GM12878 (cell line): ENCODE results near the gene PARP6. TPM values are rescaled to one million over a fixed set of nuclear protein-coding genes. Genes with fewer than 3 reads are reported as not detected.
A peak's percentile ranks its signal among the peaks of the same experiment; 100 is the strongest.

Experiments used
- ATAC-seq: fragments of 200-7000 bp; cut with Tn5 transposase; 3 replicates; pipeline ENCODE4 v1.9.1; 2020; ENCODE audit warnings: mild to moderate bottlenecking, moderate library complexity
- BruUV-seq: library from RNA; stranded (reverse); fragments of 400-500 nt; replicated peaks from 2 replicates; lab custom pipeline; 2021; lab: Mats Ljungman, UMichigan
- CTCF ChIA-PET: fragments of 300-600 bp; sonication (Branson Sonifier 250); formaldehyde crosslinking; extraction: SDS; loops from one replicate; lab custom pipeline; 2021; ENCODE audit warnings: inconsistent platforms; lab: Yijun Ruan, JAX
- POLR2A ChIA-PET: fragments of 350-600 bp; formaldehyde crosslinking; extraction: SDS; loops from one replicate; lab custom pipeline; 2021; ENCODE audit warnings: inconsistent platforms; lab: Charles Lee
- RAD21 ChIA-PET: fragments of 300-600 bp; sonication (Branson Sonifier 250); formaldehyde crosslinking; loops from one replicate; lab custom pipeline; 2023; ENCODE audit warnings: antibody characterized with exemption; ENCODE audit not compliant: unreplicated experiment; lab: Charles Lee
- SMC1A ChIA-PET: fragments of 300-600 bp; sonication (Branson Sonifier 250); formaldehyde crosslinking; loops from one replicate; lab custom pipeline; 2023; ENCODE audit not compliant: unreplicated experiment, uncharacterized antibody; lab: Charles Lee
- DNase-seq: peaks from one replicate; pipeline ENCODE4 v3.0.0-alpha.2; 2011; ENCODE audit warnings: low read depth, low spot score
- FAIRE-seq: peaks from 3 replicates; lab custom pipeline; 2011; peaks lifted over from hg19 to GRCh38; lab: Jason Lieb, UNC
- H2AFZ ChIP-seq: 2 replicates; pipeline ENCODE4 v1.6.0; 2011; ENCODE audit warnings: low read depth, low read length, control low read depth; ENCODE audit not compliant: control insufficient read depth
- H3K27ac ChIP-seq: 2 replicates; pipeline ENCODE4 v1.5.1; 2011; ENCODE audit warnings: control low read depth; ENCODE audit not compliant: control insufficient read depth, insufficient read depth
- H3K27me3 ChIP-seq, 2 experiments: replicated peaks in 1 of 2; 2 replicates each; pipeline versions ENCODE4 v1.6.0 to v1.6.1; 2011; ENCODE audit warnings: low read length in 1 of 2; ENCODE audit not compliant: control insufficient read depth in 2 of 2, insufficient read depth in 2 of 2
- H3K36me3 ChIP-seq, 2 experiments: 2 replicates each; pipeline ENCODE4 v1.5.1; 2011; ENCODE audit warnings: low read length in 1 of 2; ENCODE audit not compliant: control insufficient read depth in 2 of 2, insufficient read depth in 2 of 2
- H3K4me1 ChIP-seq: 2 replicates; pipeline ENCODE4 v1.6.1; 2011; ENCODE audit warnings: mild to moderate bottlenecking, low read length, moderate library complexity, mixed read lengths; ENCODE audit not compliant: control insufficient read depth, insufficient read depth
- H3K4me2 ChIP-seq: 2 replicates; pipeline ENCODE4 v1.6.0; 2011; ENCODE audit warnings: control low read depth; ENCODE audit not compliant: control insufficient read depth, insufficient read depth
- H3K4me3 ChIP-seq: fragments of 200-600 bp; sonication (generic); 2 replicates; pipeline ENCODE4 v1.5.1; 2016
- H3K79me2 ChIP-seq: 2 replicates; pipeline ENCODE4 v1.6.0; 2011; ENCODE audit warnings: low read length; ENCODE audit not compliant: control insufficient read depth, insufficient read depth
- H3K9ac ChIP-seq: 2 replicates; pipeline ENCODE4 v1.8.0; 2011; ENCODE audit warnings: low read length, control low read depth, mixed read lengths; ENCODE audit not compliant: control insufficient read depth, insufficient read depth
- H3K9me3 ChIP-seq: replicated peaks from 3 replicates; pipeline ENCODE4 v1.5.1; 2011; ENCODE audit warnings: mild to moderate bottlenecking, low read length; ENCODE audit not compliant: control insufficient read depth, insufficient read depth
- H4K20me1 ChIP-seq: 2 replicates; pipeline ENCODE4 v1.6.0; 2011; ENCODE audit not compliant: control insufficient read depth, insufficient read depth
- CUX1 ChIP-seq: IDR thresholded peaks from 2 replicates; pipeline ENCODE4 v1.6.1; 2012; ENCODE audit warnings: improper control_type of control experiment, low read depth, low read length; ENCODE audit not compliant: insufficient replicate concordance
- ETV6 ChIP-seq, 2 experiments: fragments of 450-650 bp in 1 of 2; IDR thresholded peaks in 1 of 2; conservative IDR thresholded peaks in 1 of 2; 2 replicates each; pipeline ENCODE4 v1.6.1; 2014; ENCODE audit warnings: antibody characterized with exemption in 1 of 2, borderline replicate concordance in 1 of 2, low read depth in 1 of 2, mild to moderate bottlenecking in 1 of 2, moderate library complexity in 1 of 2
- SPI1 ChIP-seq: IDR thresholded peaks from 2 replicates; pipeline ENCODE4 v1.6.1; 2011; ENCODE audit warnings: low read depth, mild to moderate bottlenecking, low read length, moderate library complexity, borderline replicate concordance; ENCODE audit not compliant: insufficient read depth
- SUPT20H ChIP-seq: IDR thresholded peaks from 2 replicates; pipeline ENCODE4 v1.6.1; 2011; ENCODE audit warnings: low read depth, mild to moderate bottlenecking, low read length, moderate library complexity, borderline replicate concordance; ENCODE audit not compliant: control insufficient read depth
- WGBS: methylation state at CpG from one replicate; pipeline ENCODE4 v1.1.6; 2016; ENCODE audit warnings: low lambda C conversion rate; ENCODE audit not compliant: insufficient replicate concordance, insufficient coverage; ENCODE audit errors: missing lambda C conversion rate; 5-methylcytosine and 5-hydroxymethylcytosine counted together
- in situ Hi-C: fragments of 300-500 bp; cut with MboI; formaldehyde crosslinking; loops from 9 replicates; pipeline ENCODE4 v1.14.3; 2018; ENCODE audit warnings: mixed read lengths
- intact Hi-C: fragments of 100-400 bp; cut with micrococcal nuclease; formaldehyde crosslinking; loops from one replicate; pipeline ENCODE4 v1.14.2; 2022; ENCODE audit not compliant: unreplicated experiment
- polyA plus RNA-seq, 11 experiments: library from polyadenylated mRNA; depleted of rRNA in 4 of 11; unstranded in 6 of 11; stranded (reverse) in 5 of 11; fragments of >200 nt; fragmentation: Nextera tagmentation in 4 of 11; fragmentation: Illumina TruSeq in 1 of 11; extraction: Ambion mirVana in 4 of 11; extraction: Trizol in 1 of 11; gene quantifications; 1 replicate in 1 of 11; 2 replicates in 10 of 11; pipeline versions ENCODE4 v1.2.1 to v1.2.3, GENCODE V29; 2011 to 2016; ENCODE audit warnings: inconsistent platforms in 2 of 11, missing spikeins in 2 of 11, low read depth in 1 of 11
- total RNA-seq, 4 experiments: library from RNA; depleted of rRNA in 3 of 4; stranded (reverse); fragments of >200 nt in 3 of 4; fragmentation: Illumina TruSeq in 1 of 4; extraction: Trizol in 1 of 4; gene quantifications; 2 replicates each; pipeline versions ENCODE4 v1.2.1 to v1.2.3, GENCODE V29; 2013 to 2021

Gene PARP6
- total and polyA plus RNA-seq, 10 of the 15 experiments (the other 5 are each of a cell fraction or from before 2014, with no cell fraction given), result 14.3 to 73.5 (median 26.9) TPM

- ATAC-seq, result no peak
- FAIRE-seq, result no peak
- no peaks in the 10 kb centered on the region; the same call in 1 of the 2 replicates for H4K20me1 ChIP-seq
- ChIA-PET POLR2A (no interaction called here), SMC1A (no interaction called here), RAD21 (interaction anchor here (0.9 kb wide), 1 partner anchor 32 kb away, joined by 3 read pairs; no protein-coding TSS in a partner anchor), CTCF (interaction anchor here (0.6 kb wide), 1 partner anchor 411 kb away, joined by 3 read pairs; no protein-coding TSS in a partner anchor)
- H3K9ac ChIP-seq, result no peak overlapping the region
- no TSS peak for BruUV-seq
- no peak overlapping the region for H3K4me3 ChIP-seq
- H3K79me2 ChIP-seq, result no peaks in the 10 kb centered on the region
- no peak overlapping the region for H3K4me2 ChIP-seq
- H3K36me3 ChIP-seq, result peaks cover 15 to 19% of the 10 kb centered on the region in 2 experiments
- H3K9me3 ChIP-seq, result no peaks in the 10 kb centered on the region
- no peak overlapping the region for H3K27ac ChIP-seq
- 41% methylated on average over 6 of the region's 6 CpGs for WGBS
- DNase-seq, result no peak
- no peaks in the 10 kb centered on the region; the same call in 1 of the 2 replicates for H3K4me1 ChIP-seq
- no peaks in the 10 kb centered on the region for H3K27me3 ChIP-seq
- in situ Hi-C loops, result no loop called here
- intact Hi-C loops, result loop anchor here (5.0 kb wide), 1 partner anchor 92 kb away; no protein-coding TSS in a partner anchor
- peak overlapping the region; percentile 39; the same call in 1 of the 2 replicates for H2AFZ ChIP-seq
- TF ChIP-seq CUX1 (no peak), ETV6 (conservative IDR thresholded peaks at IDR 0.05 in 1 of 2, IDR thresholded peaks at IDR 0.05 in 1 of 2; ENCODE audit: borderline replicate concordance in 1 of 2, low read depth in 1 of 2) (no peak), SPI1 (peak; percentile 83; the same call in 1 of the 2 replicates), SUPT20H (no peak)
- TF ChIP-seq, all 136 proteins: peak for 1
These were observed 77.2 kb downstream of the PARP6 start for GRCh38 chr15:72195101-72195511.
